HTERT RPE-1 (cell line): ENCODE measurements around the gene BPGM.

Source experiments
- in situ Hi-C: fragments of 300-500 bp; cut with MboI; formaldehyde crosslinking; loops from 4 replicates; pipeline ENCODE4 v1.14.3; 2020; ENCODE audit warnings: low sequenced_read_pairs

The BPGM gene

DNA sequence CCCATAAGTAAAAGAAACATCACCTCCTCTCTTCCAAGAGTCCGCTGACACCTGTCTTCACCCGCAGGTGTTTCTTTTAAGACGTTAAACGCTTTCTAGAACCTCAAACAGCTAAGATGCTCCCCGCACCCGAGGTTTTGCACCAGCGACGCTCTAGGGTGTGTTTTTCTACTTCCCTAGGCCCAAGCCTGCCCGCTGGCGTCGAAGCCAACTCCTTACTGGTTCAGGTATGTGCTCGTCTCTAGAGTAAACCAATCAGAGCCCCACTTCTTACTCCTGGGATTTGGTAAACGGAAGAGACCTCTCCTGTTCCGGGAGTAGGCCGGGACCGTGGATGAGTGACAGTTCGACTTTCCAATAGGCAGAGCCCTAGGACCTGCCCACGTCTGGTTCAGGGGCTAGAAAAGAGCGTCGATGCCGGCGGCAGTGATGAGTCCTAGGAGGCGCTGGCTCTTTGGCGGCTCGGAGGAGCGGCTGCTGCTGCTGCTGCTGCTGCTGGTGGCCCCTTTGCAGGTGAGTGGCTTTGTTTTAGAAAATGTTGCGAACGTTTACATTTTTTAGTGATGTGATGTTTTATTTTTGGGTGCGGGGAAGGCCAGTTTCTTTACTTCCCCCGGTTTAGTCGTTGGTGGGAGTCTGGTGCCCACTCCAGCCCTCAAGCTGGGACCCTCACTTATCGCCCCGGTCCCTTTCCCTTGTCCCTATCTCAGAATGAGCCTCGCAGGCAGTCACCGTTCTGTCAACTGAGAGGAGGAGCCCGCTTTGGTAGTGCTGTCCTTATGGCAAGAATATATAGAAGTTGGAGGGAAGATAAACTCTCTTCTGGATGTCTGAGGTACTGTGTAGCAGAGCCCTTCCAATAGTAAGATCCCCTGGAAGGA, at the start of gene BPGM:
TSS of gene BPGM (plus strand) at position 429 of the 881 bp plus-strand sequence. CDS start 14,655 bp downstream, outside the sequence.
- in situ Hi-C loops = no loop called here

GRCh38 chr7:134599371-134599770, 47.3 kb upstream of the BPGM start:
- in situ Hi-C loops = no loop called here

GRCh38 chr7:134601459-134601858, 45.2 kb upstream of the BPGM start:
- in situ Hi-C loops = no loop called here

DNA sequence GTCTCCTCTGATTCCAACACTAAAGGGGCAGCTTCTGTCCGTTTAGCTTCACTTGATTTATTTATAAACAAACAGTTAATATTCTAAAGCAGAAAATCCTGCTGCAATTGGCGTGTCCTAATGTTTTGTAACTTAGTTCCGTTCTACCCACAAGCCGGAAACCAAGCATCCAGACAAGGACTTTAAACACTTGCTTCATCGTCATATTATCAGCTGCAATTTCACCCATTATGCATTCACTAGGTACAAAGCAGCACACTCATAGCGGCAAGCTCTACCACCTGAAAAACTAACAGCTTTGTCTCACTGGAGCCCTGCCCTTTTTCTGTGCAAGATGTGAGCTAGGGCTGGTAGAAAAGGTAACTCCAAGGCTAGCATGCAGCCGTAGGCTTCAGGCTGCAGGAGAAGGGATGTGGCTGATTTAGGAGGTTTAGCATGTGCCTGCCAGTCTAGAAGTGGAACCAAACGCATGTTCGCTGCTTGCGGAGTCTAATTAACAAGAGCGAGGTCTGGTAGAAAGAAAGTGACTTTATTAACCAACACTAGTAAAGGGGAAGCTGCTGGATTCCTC, 43.7 kb upstream of the BPGM start:
- in situ Hi-C loops = no loop called here

GRCh38 chr7:134605978-134606923, 40.4 kb upstream of the BPGM start:
- in situ Hi-C loops = no loop called here

GRCh38 chr7:134611611-134612151, 35.0 kb upstream of the BPGM start:
- in situ Hi-C loops = no loop called here

GRCh38 chr7:134612197-134612596, 34.5 kb upstream of the BPGM start:
- in situ Hi-C loops = no loop called here

GRCh38 chr7:134613623-134614347, 32.9 kb upstream of the BPGM start:
- in situ Hi-C loops = no loop called here

DNA sequence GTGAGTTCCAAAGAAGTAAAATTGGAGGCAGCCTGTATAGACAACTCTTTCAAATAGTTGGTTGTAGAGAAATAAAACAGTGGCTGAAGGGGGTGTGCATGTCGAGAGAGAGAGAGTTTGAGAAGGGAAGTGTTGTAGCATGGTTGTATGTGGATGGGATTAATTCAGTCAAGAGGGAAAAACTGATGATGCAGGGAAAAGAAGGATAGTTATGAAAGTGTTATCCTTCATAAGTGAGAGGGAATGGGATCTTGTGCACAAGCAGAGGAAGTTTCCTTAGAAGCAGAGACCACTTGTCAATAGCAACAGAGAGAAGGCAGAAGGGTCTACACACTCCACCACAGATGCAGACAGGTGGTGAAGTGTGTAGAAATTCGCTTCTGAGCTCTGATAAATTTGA, 30.0 kb upstream of the BPGM start:
- in situ Hi-C loops = no loop called here

- in situ Hi-C loops = no loop called here
Observed at GRCh38 chr7:134618756-134619530, 27.7 kb upstream of the BPGM start.

DNA sequence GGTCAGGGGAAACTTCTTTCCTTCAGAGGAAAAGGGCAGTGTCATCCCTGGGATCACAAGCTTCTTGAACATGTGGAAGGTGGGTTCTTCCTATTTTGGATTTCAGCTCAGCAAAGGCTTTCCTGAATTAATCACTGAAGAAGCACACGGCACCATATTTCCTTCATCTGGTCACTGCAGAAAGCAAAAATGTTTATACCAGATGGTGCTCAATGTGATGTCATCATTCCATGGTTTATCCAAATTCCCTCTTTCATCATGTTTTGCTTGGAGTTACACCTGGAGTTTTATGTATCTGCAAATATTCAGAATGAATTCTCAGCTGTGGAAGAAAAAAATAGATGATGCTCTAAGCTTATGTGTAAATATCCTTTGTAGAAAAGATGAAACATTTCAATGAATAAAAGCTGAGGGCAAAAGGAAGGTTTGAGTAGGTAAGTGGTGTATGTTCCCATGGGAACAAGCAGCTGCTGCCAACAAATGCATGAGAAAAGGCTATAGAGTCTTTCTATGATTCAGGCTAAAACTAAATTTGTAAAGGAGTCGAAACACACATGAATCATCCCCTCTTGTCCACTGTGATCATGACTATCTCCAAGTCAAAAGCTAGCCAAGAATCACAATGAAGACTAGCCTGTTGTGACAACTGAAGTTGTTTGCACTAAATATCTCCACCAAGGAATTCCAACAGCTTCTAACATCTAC, 26.9 kb upstream of the BPGM start:
- in situ Hi-C loops = no loop called here

GRCh38 chr7:134622303-134622995, 24.2 kb upstream of the BPGM start:
- in situ Hi-C loops = no loop called here

DNA sequence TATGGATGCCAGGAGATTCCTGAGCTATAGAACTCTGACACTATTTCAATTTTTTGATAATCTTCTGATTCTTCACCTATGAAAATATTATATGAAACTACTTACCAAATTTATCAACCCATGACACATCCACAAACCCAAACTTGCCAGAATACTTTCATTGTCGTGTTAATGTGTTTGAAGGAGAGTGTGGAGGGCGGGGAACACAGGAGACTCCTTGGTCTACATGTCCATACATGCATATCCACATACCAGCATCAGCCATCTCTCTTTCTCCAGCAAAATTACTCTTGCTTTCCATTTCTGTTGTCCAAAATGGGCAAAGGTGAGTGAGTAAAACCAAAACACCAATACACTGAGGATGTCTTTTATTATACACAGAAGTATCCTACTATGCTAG, 23.5 kb upstream of the BPGM start:
- in situ Hi-C loops = no loop called here

- in situ Hi-C loops = no loop called here
Observed at GRCh38 chr7:134625550-134625949, 21.1 kb upstream of the BPGM start.

- in situ Hi-C loops = no loop called here
Observed at GRCh38 chr7:134627109-134627774, 19.4 kb upstream of the BPGM start.

DNA sequence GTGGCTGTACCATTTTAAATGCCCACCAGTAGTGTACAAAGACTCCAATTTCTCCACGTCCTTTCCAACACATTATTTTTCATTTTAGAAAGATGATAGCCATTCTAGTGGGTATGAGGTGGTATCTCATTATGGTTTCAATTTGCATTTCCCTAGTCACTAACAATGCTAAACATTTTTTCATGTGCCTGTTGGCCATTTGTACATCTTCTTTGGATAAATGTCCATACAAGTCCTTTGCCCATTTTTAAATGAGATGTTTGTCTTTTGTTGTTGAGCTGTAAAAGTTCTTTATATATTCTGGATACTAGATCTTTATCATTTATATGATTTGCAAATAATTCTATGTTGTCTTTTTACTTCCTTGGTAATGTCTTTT, 18.9 kb upstream of the BPGM start:
- in situ Hi-C loops = no loop called here

- in situ Hi-C loops = no loop called here
Observed at GRCh38 chr7:134629445-134629844, 17.2 kb upstream of the BPGM start.

GRCh38 chr7:134630237-134630636, 16.4 kb upstream of the BPGM start:
- in situ Hi-C loops = no loop called here
